Epithelial cell of proximal tubule (primary cell): Measurements from ENCODE around the gene PKHD1. TPM values are rescaled to one million over a fixed set of nuclear protein-coding genes. Genes with fewer than 3 reads are reported as not detected.

Experiments
- DNase-seq: peaks from one replicate; pipeline ENCODE4 v3.0.0-alpha.2; 2011; ENCODE audit warnings: low read depth
- H3K4me3 ChIP-seq: 2 replicates; pipeline ENCODE4 v1.5.1; 2011; ENCODE audit warnings: low read depth, mild to moderate bottlenecking, low read length
- CTCF ChIP-seq: conservative IDR thresholded peaks from 2 replicates; pipeline ENCODE4 v1.5.1; 2012; ENCODE audit warnings: low read depth, mild to moderate bottlenecking, low read length
- total RNA-seq: library from RNA; depleted of rRNA; stranded (reverse); fragments of >200 nt; gene quantifications from 2 replicates; pipeline ENCODE4 v1.2.3, GENCODE V29; 2015

PKHD1 gene
- total RNA-seq, 1 donor from 2014 or later: 1.7 TPM

DNA sequence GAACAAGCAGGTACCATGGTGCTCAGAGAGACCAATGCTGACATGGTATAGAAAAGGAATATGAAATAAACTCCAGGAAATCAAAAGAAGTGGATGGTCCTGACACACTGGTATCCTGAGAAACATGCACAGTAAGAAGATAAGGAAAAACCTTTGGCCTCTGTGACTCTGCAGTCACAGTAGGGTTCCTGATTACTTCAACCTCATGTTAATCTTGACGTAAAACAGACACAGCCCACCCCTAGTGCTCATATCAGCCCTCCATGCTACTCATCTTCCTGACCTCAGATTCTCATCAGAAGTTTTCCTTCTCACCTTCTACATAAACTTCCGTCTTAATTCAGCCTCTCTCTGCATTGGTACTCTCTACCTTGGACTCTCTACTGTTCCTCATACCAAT is 240.9 kb downstream of the PKHD1 start:
- H3K4me3 ChIP-seq: no peak overlapping the region
- no peak for DNase-seq
- no peak for TF ChIP-seq CTCF

DNA sequence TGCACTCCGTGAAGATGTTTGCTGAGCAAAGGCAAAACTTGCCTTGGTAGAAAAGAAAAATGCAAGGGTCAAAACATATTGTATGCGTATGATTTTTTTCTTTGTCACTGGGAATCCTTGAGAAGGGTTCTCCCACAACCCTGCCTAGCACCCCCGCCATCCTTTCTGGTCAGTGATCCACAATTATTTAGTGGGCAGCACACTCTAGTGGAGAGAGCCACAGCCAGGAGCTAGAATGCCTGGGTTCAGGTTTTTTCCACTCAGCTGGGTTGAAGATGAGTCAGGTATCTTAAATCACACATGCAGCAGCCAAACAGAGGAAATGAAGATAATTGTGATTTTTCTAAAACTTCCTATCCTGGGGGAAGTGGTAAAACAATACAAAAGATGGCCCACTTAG is 243.1 kb downstream of the PKHD1 start:
- no peak for DNase-seq
- H3K4me3 ChIP-seq: no peak overlapping the region
- peak; percentile 58 for TF ChIP-seq CTCF

- TF ChIP-seq CTCF: no peak
- no peak overlapping the region for H3K4me3 ChIP-seq
- DNase-seq: no peak
These were observed 243.9 kb downstream of the PKHD1 start for GRCh38 chr6:51843456-51844056.

DNA sequence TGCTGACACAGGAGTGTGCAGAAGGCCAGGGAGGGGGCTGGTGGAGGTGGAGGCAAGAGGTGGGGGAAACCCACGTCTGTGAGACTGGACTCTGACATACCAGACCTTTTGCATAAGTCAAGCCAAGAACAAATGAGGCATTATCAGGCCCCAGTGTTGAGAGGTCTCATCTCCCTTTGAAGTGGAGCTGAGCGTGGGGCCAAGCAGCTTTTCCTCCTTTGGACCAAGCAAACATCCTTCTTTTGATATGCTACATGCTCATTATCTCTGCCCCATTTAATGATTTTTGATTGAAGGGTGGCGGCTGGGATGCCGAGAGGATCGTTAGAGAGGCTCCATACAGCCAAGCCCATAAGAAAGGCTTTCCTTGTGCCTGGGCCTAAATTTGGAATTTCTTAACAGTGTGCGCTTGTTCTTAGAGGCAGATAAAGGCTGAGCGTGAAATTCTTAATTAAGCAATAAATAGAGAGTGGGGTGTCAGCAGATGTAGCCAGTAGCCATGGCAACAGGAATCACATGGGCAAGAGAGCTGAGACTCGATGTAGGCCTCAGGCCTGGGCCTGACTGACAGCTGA is 244.5 kb downstream of the PKHD1 start:
- TF ChIP-seq CTCF: no peak
- H3K4me3 ChIP-seq: no peak overlapping the region
- no peak for DNase-seq

GRCh38 chr6:51842061-51842803 is 245.2 kb downstream of the PKHD1 start:
- TF ChIP-seq CTCF: no peak
- no peak for DNase-seq
- no peak overlapping the region for H3K4me3 ChIP-seq

- DNase-seq: no peak
- no peak for TF ChIP-seq CTCF
These were observed 245.8 kb downstream of the PKHD1 start for GRCh38 chr6:51841626-51842025.

More at GRCh38 chr6:51841626-51842025, 245.8 kb downstream of the PKHD1 start:
- no peak overlapping the region for H3K4me3 ChIP-seq
